Heart left ventricle (tissue), 13 donors: ENCODE measurements around the gene BCL2L1.

Source experiments
- CTCF ChIP-seq, 12 donors: fragments of 200-600 bp; sonication (generic) in 4 of 12; IDR thresholded peaks; one replicate each; pipeline versions ENCODE4 v1.5.0 to v1.8.0; 2018 to 2022; ENCODE audit warnings: antibody characterized with exemption in 12 of 12, mild to moderate bottlenecking in 5 of 12
- POLR2A ChIP-seq, 2 donors: fragments of 450-650 bp; IDR thresholded peaks; one replicate each; pipeline ENCODE4 v1.6.1; 2017; ENCODE audit warnings: antibody characterized with exemption in 2 of 2, mild to moderate bottlenecking in 2 of 2, moderate library complexity in 2 of 2
- donor health status: ischemic (EF 13 %, LVEDD 7.1; RV severe dilation, severe dysfunction).
- donor health status: DM: no; HTN: yes; CAD: no.
- donor health status: DM: no; HTN: no; CAD: no.
- donor health status: ischemic (EF 25% LVEDD 6.9; RV normal size, moderate dysfunction).
- donor health status: ischemic (EF 25% LVEDD 5.7; RV mildly dilated, moderate dysfunction).
- donor health status: ischemic (EF 35%, LVEDD 5.7; RV mildly dilated, moderate dysfunction).
- donor health status: nonischemic (EF 11% LVEDD 7.7; RV severe dilation, severe dysfunction).
- donor health status: DM: yes; HTN: yes; CAD: no.
- donor health status: PGD.
- donor health status: ischemic (EF 29% LVEDD 5.4; RV normal size, mild dysfunction).
- donor health status: nonischemic (EF 23%, LVEDD 6.1; RV moderate dilation, normal function).

- no peak for TF ChIP-seq CTCF (IDR thresholded peaks at IDR 0.05)
- TF ChIP-seq POLR2A (IDR thresholded peaks at IDR 0.05) = no peak
Observed at GRCh38 chr20:31674895-31675827, 47.5 kb downstream of the BCL2L1 start.
